ENCODE measurements around the gene SLC25A34. TPM values are rescaled to one million over a fixed set of nuclear protein-coding genes. Genes with fewer than 3 reads are reported as not detected.
"Not testable (repeated sequence)": the region's sequence is repeated elsewhere in the genome, so short reads cannot be mapped to it uniquely, and the experiment has no call there.

SLC25A34 gene
- total RNA-seq (0.90 TPM), polyA plus RNA-seq (1.3 TPM)

- WGBS = 80% methylated on average over 35 of the region's 35 CpGs
Observed at GRCh38 chr1:15736038-15736891, at the start of gene SLC25A34. Gene SLC25A34 (plus strand): TSS chr1:15736258. CDS start chr1:15736486, 228 bp downstream.

DNA sequence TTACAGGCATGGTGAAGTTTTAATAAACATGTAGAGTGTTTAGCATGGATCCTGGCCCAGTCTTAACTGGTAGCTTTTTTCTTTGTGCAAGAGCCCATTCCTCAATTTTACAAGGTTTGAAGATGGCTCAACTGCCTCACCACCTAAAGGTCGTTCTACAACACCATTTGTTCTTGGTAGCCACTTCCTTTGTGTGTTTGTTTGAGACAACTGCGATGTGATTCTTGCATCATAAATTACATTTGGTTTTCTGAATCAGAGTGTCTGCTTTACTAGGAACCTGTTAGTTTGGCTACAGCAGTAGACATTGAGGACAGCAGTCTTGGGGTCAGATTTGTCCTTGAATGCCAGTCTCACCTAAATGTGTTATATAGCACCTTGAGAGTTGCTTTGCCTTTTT lies 48.6 kb upstream of the SLC25A34 start:
- H3K27ac ChIP-seq (ENCODE audit: low read depth) = no peak overlapping the region
- H3K4me3 ChIP-seq (ENCODE audit: low read depth, low read length) = no peak overlapping the region
- no peak for DNase-seq (ENCODE audit: extremely low spot score)
- H3K4me1 ChIP-seq (ENCODE audit: insufficient read depth) = no peaks in the 10 kb centered on the region
- H3K36me3 ChIP-seq (ENCODE audit: insufficient read depth) = no peaks in the 10 kb centered on the region
- WGBS = 65% methylated on average over 2 of the region's 2 CpGs

More at GRCh38 chr1:15736038-15736891, at the start of gene SLC25A34:
- Histone ChIP-seq H3K4me3 (ENCODE audit: low read depth, low read length) (no peak within 1 kb of the TSS), H3K36me3 (ENCODE audit: insufficient read depth) (peaks cover 4% of the 10 kb centered on the region), H3K27ac (ENCODE audit: low read depth) (no peak within 1 kb of the TSS), H3K4me1 (ENCODE audit: insufficient read depth) (no peaks in the 10 kb centered on the region)
- no peak for DNase-seq (ENCODE audit: extremely low spot score)

DNA sequence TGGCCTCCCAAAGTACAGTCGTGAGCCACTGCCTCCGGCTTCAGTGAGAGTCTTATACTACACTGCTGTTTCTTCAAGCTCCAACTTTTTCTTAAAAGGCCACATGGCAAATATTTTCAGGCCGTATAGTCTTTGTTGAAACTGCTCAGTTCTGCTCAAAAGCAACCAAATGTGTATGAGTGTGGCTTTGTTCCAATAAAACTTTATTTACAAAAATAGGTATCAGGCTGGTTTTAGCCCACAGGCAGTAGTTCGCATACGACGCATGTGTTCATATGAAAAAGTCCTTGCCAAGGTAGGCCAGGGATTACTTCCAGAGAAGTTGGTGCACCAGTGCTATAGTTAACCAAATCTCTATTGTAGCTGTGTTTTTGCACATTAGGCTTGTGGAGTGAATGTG lies 45.7 kb upstream of the SLC25A34 start:
- Histone ChIP-seq H3K4me1 (ENCODE audit: insufficient read depth) (no peaks in the 10 kb centered on the region), H3K36me3 (ENCODE audit: insufficient read depth) (no peaks in the 10 kb centered on the region), H3K27ac (ENCODE audit: low read depth) (no peak overlapping the region), H3K4me3 (ENCODE audit: low read depth, low read length) (no peak overlapping the region)
- 94% methylated on average over 6 of the region's 6 CpGs for WGBS
- no peak for DNase-seq (ENCODE audit: extremely low spot score)

GRCh38 chr1:15691434-15692032 lies 44.5 kb upstream of the SLC25A34 start:
- 30% methylated on average over 11 of the region's 11 CpGs for WGBS

GRCh38 chr1:15692121-15692682 lies 43.9 kb upstream of the SLC25A34 start:
- no peak for DNase-seq (ENCODE audit: extremely low spot score)
- no peaks in the 10 kb centered on the region for H3K4me1 ChIP-seq (ENCODE audit: insufficient read depth)
- H3K27ac ChIP-seq (ENCODE audit: low read depth) = no peak overlapping the region
- H3K4me3 ChIP-seq (ENCODE audit: low read depth, low read length) = no peak overlapping the region
- 60% methylated on average over 5 of the region's 5 CpGs for WGBS
- H3K36me3 ChIP-seq (ENCODE audit: insufficient read depth) = no peaks in the 10 kb centered on the region

More at GRCh38 chr1:15691434-15692032, 44.5 kb upstream of the SLC25A34 start:
- no peaks in the 10 kb centered on the region for H3K36me3 ChIP-seq (ENCODE audit: insufficient read depth)
- H3K4me1 ChIP-seq (ENCODE audit: insufficient read depth) = no peaks in the 10 kb centered on the region
- no peak overlapping the region for H3K4me3 ChIP-seq (ENCODE audit: low read depth, low read length)
- DNase-seq (ENCODE audit: extremely low spot score) = no peak
- no peak overlapping the region for H3K27ac ChIP-seq (ENCODE audit: low read depth)

- H3K36me3 ChIP-seq (ENCODE audit: insufficient read depth) = no peaks in the 10 kb centered on the region
- no peak overlapping the region for H3K27ac ChIP-seq (ENCODE audit: low read depth)
- no peaks in the 10 kb centered on the region for H3K4me1 ChIP-seq (ENCODE audit: insufficient read depth)
- DNase-seq (ENCODE audit: extremely low spot score) = no peak
- H3K4me3 ChIP-seq (ENCODE audit: low read depth, low read length) = no peak overlapping the region
- WGBS = 73% methylated on average over 5 of the region's 5 CpGs
Observed at GRCh38 chr1:15693371-15693770, 42.7 kb upstream of the SLC25A34 start.

DNA sequence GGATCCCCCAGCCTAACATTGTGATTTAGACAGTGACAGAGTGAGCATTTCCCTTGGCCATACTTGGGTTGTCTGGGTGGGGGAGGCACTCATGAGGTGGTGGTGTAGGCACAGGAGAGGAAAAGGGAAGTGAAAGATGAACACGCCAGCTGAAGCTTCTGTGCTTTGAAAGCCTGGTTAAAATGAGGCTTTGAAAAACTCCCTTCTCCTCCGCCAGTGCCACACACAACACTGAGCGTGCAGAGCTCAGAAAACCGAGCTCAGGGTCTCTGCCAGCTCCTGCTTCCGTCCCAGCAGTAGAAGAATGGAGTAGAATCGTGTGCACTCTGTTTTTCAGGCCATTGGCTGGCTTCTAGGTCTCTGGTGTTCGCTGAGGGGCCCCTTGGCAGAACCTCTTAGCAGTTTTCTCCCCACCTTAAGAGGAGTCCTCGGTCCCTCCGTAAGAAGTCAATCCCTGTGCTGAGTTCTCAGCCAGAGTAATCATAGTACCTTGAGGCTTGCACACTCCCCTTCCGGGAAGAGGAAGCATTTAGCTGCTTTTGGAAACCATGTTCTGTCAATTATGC lies 39.0 kb upstream of the SLC25A34 start:
- DNase-seq (ENCODE audit: extremely low spot score) = no peak
- H3K4me3 ChIP-seq (ENCODE audit: low read depth, low read length) = no peak overlapping the region
- H3K27ac ChIP-seq (ENCODE audit: low read depth) = no peak overlapping the region
- 71% methylated on average over 10 of the region's 10 CpGs for WGBS
- H3K36me3 ChIP-seq (ENCODE audit: insufficient read depth) = no peaks in the 10 kb centered on the region
- H3K4me1 ChIP-seq (ENCODE audit: insufficient read depth) = no peaks in the 10 kb centered on the region

DNA sequence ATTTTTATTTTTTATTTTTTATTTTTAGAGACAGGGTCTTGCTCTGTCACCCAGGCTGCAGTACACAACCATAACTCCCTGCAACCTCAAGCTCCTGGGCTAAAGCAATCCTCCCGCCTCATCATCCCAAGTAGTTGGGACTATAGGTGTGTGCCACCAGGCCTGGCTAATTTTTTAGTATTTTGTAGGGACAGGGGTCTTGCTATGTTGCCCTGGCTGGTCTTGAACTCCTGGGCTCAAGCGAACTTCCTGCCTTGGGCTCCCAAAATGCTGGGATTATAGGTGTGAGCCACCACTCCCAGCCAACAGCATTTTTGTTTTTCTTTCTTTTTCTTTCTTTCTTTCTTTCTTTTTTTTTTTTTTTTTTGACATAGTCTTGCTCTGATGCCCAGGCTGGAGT lies 37.9 kb upstream of the SLC25A34 start:
- DNase-seq (ENCODE audit: extremely low spot score) = no peak
- WGBS = 97% methylated on average over 2 of the region's 2 CpGs
- no peaks in the 10 kb centered on the region for H3K4me1 ChIP-seq (ENCODE audit: insufficient read depth)

GRCh38 chr1:15699321-15699720 lies 36.7 kb upstream of the SLC25A34 start:
- not testable (repeated sequence) for H3K4me1 ChIP-seq (ENCODE audit: insufficient read depth); H3K36me3 ChIP-seq (ENCODE audit: insufficient read depth); DNase-seq (ENCODE audit: extremely low spot score); H3K4me3 ChIP-seq (ENCODE audit: low read depth, low read length); H3K27ac ChIP-seq (ENCODE audit: low read depth)
- 94% methylated on average over 4 of the region's 4 CpGs for WGBS

More for the DNA sequence above, 37.9 kb upstream of the SLC25A34 start:
- no peaks in the 10 kb centered on the region for H3K36me3 ChIP-seq (ENCODE audit: insufficient read depth)
- no peak overlapping the region for H3K4me3 ChIP-seq (ENCODE audit: low read depth, low read length)
- no peak overlapping the region for H3K27ac ChIP-seq (ENCODE audit: low read depth)

- H3K4me1 ChIP-seq (ENCODE audit: insufficient read depth) = no peaks in the 10 kb centered on the region
- no peaks in the 10 kb centered on the region for H3K36me3 ChIP-seq (ENCODE audit: insufficient read depth)
- no peak overlapping the region for H3K4me3 ChIP-seq (ENCODE audit: low read depth, low read length)
- H3K27ac ChIP-seq (ENCODE audit: low read depth) = no peak overlapping the region
- 39% methylated on average over 6 of the region's 6 CpGs for WGBS
- DNase-seq (ENCODE audit: extremely low spot score) = no peak
Observed at GRCh38 chr1:15700508-15700907, 35.5 kb upstream of the SLC25A34 start.

- 91% methylated on average over 8 of the region's 8 CpGs for WGBS
- H3K36me3 ChIP-seq (ENCODE audit: insufficient read depth) = no peaks in the 10 kb centered on the region
- DNase-seq (ENCODE audit: extremely low spot score) = no peak
- H3K4me1 ChIP-seq (ENCODE audit: insufficient read depth) = no peaks in the 10 kb centered on the region
- no peak overlapping the region for H3K27ac ChIP-seq (ENCODE audit: low read depth)
- H3K4me3 ChIP-seq (ENCODE audit: low read depth, low read length) = no peak overlapping the region
Observed at GRCh38 chr1:15701784-15702183, 34.3 kb upstream of the SLC25A34 start.

- no peak for DNase-seq (ENCODE audit: extremely low spot score)
- 60% methylated on average over 19 of the region's 19 CpGs for WGBS
- Histone ChIP-seq H3K27ac (ENCODE audit: low read depth) (peak overlapping the region; percentile 82), H3K4me1 (ENCODE audit: insufficient read depth) (no peaks in the 10 kb centered on the region), H3K4me3 (ENCODE audit: low read depth, low read length) (no peak overlapping the region), H3K36me3 (ENCODE audit: insufficient read depth) (no peaks in the 10 kb centered on the region)
Observed at GRCh38 chr1:15702722-15703550, 33.1 kb upstream of the SLC25A34 start.

DNA sequence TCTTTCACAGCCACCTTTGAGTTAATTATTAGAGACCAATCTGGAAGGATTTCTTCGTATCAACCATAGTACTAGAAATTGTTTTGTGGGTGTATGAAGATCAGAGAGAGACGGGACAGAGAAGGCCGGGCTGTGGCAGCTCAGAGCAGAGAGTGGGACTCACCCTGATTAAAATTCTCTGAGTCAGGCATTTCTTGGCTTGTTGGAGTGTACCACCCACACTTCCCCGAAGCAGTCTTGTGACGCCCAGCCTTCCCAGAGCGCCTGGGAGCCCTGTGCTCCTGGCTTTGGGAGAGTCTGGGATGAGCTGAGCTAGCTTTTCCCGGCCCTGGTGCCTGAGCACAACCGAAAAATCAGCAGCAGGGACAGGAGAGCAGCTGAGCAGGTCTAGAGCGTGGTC lies 32.5 kb upstream of the SLC25A34 start:
- Histone ChIP-seq H3K4me1 (ENCODE audit: insufficient read depth) (no peaks in the 10 kb centered on the region), H3K4me3 (ENCODE audit: low read depth, low read length) (no peak overlapping the region), H3K27ac (ENCODE audit: low read depth) (peak overlapping the region; percentile 82), H3K36me3 (ENCODE audit: insufficient read depth) (no peaks in the 10 kb centered on the region)
- 21% methylated on average over 9 of the region's 9 CpGs for WGBS
- DNase-seq (ENCODE audit: extremely low spot score) = peak; percentile 66
